Dedifferentiated amniotic fluid mesenchymal stem cell (primary cell): ENCODE measurements around the gene ZMAT5.

Experiments used
- DNase-seq: peaks from one replicate; pipeline ENCODE4 v3.0.0-alpha.2; 2016; ENCODE audit errors: extremely low spot score

Gene ZMAT5

GRCh38 chr22:29689206-29689879 is 77.5 kb downstream of the ZMAT5 start:
- DNase-seq, result no peak

- DNase-seq, result no peak
Observed at GRCh38 chr22:29684244-29684643, 82.6 kb downstream of the ZMAT5 start.

GRCh38 chr22:29683536-29683935 is 83.3 kb downstream of the ZMAT5 start:
- DNase-seq, result no peak
